Measurements from ENCODE around the gene TUBGCP2. TPM values are rescaled to one million over a fixed set of nuclear protein-coding genes. Genes with fewer than 3 reads are reported as not detected.

The TUBGCP2 gene
- total RNA-seq, 4 donors from 2014 or later, result 21.5 to 43.8 (median 36.5) TPM

GRCh38 chr10:133237588-133238465 lies 70.8 kb downstream of the TUBGCP2 start, which contains the start of gene VENTX:
VENTX (plus strand) TSS chr10:133237855; CDS start chr10:133237915, 60 bp downstream.
- ATAC-seq, result no peak
- H3K4me1 ChIP-seq, result no peaks in the 10 kb centered on the region
- no peaks in the 10 kb centered on the region for H3K9me3 ChIP-seq
- in situ Hi-C loops (cut with MboI; ENCODE audit: low sequenced_read_pairs in 4 of 4) (no loop called here), intact Hi-C loops (cut with DNase I; ENCODE audit: low total_unique reads) (no loop called here)
- H3K27ac ChIP-seq, result no peak within 1 kb of the TSS
- peaks cover 47 to 78% (median 66%) of the 10 kb centered on the region in 3 donors for H3K27me3 ChIP-seq
- no peak for DNase-seq
- peak within 1 kb of the TSS in 1 of 4 donors; percentile 13 for H3K4me3 ChIP-seq
- H3K36me3 ChIP-seq, result no peaks in the 10 kb centered on the region
- TF ChIP-seq CTCF (IDR thresholded peaks at IDR 0.05 in 4 of 5, conservative IDR thresholded peaks at IDR 0.05 in 1 of 5), result no peak
- TF ChIP-seq POLR2A (IDR thresholded peaks at IDR 0.05), result no peak

DNA sequence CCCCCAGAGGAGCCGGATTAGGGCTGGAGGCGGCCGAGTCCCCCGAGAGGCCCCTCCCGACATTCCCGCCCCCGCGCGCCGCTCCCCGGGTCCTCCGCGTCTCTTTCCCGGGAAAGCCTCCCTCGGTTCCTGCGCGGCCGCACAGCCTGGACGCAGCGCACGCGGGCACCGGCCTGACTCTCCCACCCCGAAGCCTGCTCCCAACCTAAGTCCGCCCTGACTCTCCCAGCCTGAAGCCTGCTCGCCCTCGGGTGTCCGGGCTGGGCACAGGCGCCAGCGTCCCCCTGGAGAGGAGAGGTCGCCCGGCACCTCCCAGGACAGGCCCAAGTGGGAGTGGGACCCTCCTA lies 71.5 kb downstream of the TUBGCP2 start:
- H3K4me1 ChIP-seq, result no peaks in the 10 kb centered on the region
- DNase-seq (no peak), ATAC-seq (no peak)
- H3K4me3 ChIP-seq, result peak overlapping the region in 1 of 4 donors; percentile 13
- in situ Hi-C loops (cut with MboI; ENCODE audit: low sequenced_read_pairs in 4 of 4) (no loop called here), intact Hi-C loops (cut with DNase I; ENCODE audit: low total_unique reads) (no loop called here)
- H3K27ac ChIP-seq, result no peak overlapping the region
- no peaks in the 10 kb centered on the region for H3K9me3 ChIP-seq
- H3K36me3 ChIP-seq, result no peaks in the 10 kb centered on the region
- no peak for TF ChIP-seq POLR2A (IDR thresholded peaks at IDR 0.05)
- TF ChIP-seq CTCF (IDR thresholded peaks at IDR 0.05 in 4 of 5, conservative IDR thresholded peaks at IDR 0.05 in 1 of 5), result no peak
- peaks cover 51 to 74% (median 73%) of the 10 kb centered on the region in 3 donors for H3K27me3 ChIP-seq

DNA sequence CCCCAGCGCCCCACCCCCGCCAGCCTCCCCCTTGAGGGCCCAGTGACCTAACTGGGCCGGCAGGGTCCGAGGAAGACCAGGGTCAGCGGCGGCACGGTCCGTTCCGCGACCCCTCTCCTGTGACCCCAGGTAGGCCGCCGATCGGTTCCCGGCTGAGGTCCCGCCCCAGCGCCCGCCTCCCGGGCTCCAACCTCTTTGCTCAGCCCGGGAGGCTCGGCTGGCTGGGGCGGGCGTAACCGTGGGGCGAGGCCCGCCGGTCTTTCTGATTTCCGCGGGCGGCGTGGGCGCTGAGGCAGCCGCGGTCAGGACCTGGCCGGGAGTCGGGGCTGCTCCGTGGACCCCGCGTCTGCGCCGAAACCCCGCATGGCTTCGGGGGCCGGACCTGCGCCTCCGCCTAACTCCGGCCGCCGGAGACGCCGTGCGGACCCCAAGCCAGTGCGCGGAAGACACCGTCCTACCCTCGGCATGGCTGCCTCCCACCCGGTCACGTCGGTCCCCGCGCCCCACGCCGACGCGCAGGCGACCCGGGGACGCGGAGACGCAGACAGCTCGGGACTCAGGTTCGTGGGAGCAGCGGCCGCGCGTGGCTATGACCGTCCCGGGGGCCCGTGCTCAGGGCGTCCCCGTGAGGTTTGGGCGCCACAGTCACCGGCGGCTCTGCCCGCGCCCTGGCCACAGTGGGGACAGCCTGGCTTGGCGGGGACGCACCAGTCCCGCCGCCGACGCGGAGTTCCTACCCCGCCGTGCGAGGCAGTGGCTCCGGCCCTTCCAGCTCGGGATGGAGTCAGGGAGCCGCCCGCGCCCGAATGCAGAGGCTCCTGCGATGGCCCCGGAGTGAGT lies 72.1 kb downstream of the TUBGCP2 start:
- no peaks in the 10 kb centered on the region for H3K9me3 ChIP-seq
- DNase-seq, result no peak
- TF ChIP-seq POLR2A (IDR thresholded peaks at IDR 0.05), result no peak
- no peak for TF ChIP-seq CTCF (IDR thresholded peaks at IDR 0.05 in 4 of 5, conservative IDR thresholded peaks at IDR 0.05 in 1 of 5)
- H3K4me1 ChIP-seq, result no peaks in the 10 kb centered on the region
- ATAC-seq, result no peak
- peaks cover 53 to 79% (median 76%) of the 10 kb centered on the region in 3 donors for H3K27me3 ChIP-seq
- in situ Hi-C loops (cut with MboI; ENCODE audit: low sequenced_read_pairs in 4 of 4), result no loop called here
- intact Hi-C loops (cut with DNase I; ENCODE audit: low total_unique reads), result no loop called here
- H3K4me3 ChIP-seq, result peak overlapping the region in 1 of 4 donors; percentile 13
- no peak overlapping the region for H3K27ac ChIP-seq
- no peaks in the 10 kb centered on the region for H3K36me3 ChIP-seq

DNA sequence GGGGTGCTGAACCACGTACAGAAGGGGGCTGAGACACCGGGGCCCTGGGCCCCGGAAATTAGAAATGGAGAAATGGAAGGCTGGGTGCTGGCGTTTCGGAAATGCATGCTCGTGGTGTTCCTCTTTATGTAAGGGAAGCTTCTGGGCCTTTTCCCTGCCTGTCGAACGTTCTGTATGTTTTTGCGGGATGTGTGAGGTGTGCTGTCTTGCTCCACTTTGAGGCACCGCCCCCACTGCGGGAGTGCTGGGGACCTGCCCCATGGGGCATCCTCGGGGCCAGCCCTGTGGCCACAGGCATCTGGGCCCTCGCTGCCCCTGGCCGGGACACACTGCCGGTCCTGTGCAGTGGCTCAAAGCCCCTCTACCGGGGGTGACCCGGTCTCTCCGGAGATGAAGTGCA lies 72.7 kb downstream of the TUBGCP2 start:
- Histone ChIP-seq H3K9me3 (no peaks in the 10 kb centered on the region), H3K4me3 (peak overlapping the region in 1 of 4 donors; percentile 13), H3K27ac (no peak overlapping the region), H3K36me3 (no peaks in the 10 kb centered on the region), H3K4me1 (no peaks in the 10 kb centered on the region), H3K27me3 (peaks cover 59 to 80% (median 79%) of the 10 kb centered on the region in 3 donors)
- in situ Hi-C loops (cut with MboI; ENCODE audit: low sequenced_read_pairs in 4 of 4) (no loop called here), intact Hi-C loops (cut with DNase I; ENCODE audit: low total_unique reads) (no loop called here)
- no peak for TF ChIP-seq CTCF (IDR thresholded peaks at IDR 0.05 in 4 of 5, conservative IDR thresholded peaks at IDR 0.05 in 1 of 5)
- no peak for TF ChIP-seq POLR2A (IDR thresholded peaks at IDR 0.05)
- no peak for DNase-seq
- ATAC-seq, result no peak

All from gastrocnemius medialis (tissue), 4 donors.